Type B pancreatic cell (in vitro differentiated cells): Measurements from ENCODE around the gene S100B. TPM values are rescaled to one million over a fixed set of nuclear protein-coding genes. Genes with fewer than 3 reads are reported as not detected.
A peak's percentile ranks its signal among the peaks of the same experiment; 100 is the strongest.

Source experiments
- DNase-seq: peaks from one replicate; pipeline ENCODE4 v3.0.0; 2021; ENCODE audit warnings: mixed read lengths; ENCODE audit not compliant: unreplicated experiment; ENCODE audit errors: extremely low spot score
- H3K27ac Mint-ChIP-seq: 2 replicates; pipeline ENCODE4 v1.8.0; 2021; ENCODE audit warnings: mild to moderate bottlenecking, mixed read lengths
- H3K27me3 Mint-ChIP-seq: 2 replicates; pipeline ENCODE4 v1.8.0; 2021; ENCODE audit warnings: mixed read lengths
- H3K36me3 Mint-ChIP-seq: 2 replicates; pipeline ENCODE4 v1.8.0; 2021; ENCODE audit warnings: mixed read lengths
- H3K4me1 Mint-ChIP-seq: one replicate; pipeline ENCODE4 v1.8.0; 2021; ENCODE audit warnings: mixed read lengths; ENCODE audit not compliant: unreplicated experiment
- H3K4me3 Mint-ChIP-seq: 2 replicates; pipeline ENCODE4 v1.8.0; 2021; ENCODE audit warnings: mild to moderate bottlenecking, mixed read lengths
- H3K9me3 Mint-ChIP-seq: 2 replicates; pipeline ENCODE4 v1.8.0; 2021; ENCODE audit warnings: mixed read lengths
- total RNA-seq: library from RNA; stranded (reverse); gene quantifications from 2 replicates; pipeline ENCODE4 v1.2.1, GENCODE V29; 2021; ENCODE audit warnings: low replicate concordance
- TF ChIP-seq, protein P1 (sequence below): fragments of 200-600 bp; sonication (generic); conservative IDR thresholded peaks from 2 replicates; pipeline ENCODE4 v1.5.0; 2021; ENCODE audit warnings: antibody characterized with exemption, mild to moderate bottlenecking

The S100B gene
- total RNA-seq, 1 donor from 2014 or later = 5.5 TPM

DNA sequence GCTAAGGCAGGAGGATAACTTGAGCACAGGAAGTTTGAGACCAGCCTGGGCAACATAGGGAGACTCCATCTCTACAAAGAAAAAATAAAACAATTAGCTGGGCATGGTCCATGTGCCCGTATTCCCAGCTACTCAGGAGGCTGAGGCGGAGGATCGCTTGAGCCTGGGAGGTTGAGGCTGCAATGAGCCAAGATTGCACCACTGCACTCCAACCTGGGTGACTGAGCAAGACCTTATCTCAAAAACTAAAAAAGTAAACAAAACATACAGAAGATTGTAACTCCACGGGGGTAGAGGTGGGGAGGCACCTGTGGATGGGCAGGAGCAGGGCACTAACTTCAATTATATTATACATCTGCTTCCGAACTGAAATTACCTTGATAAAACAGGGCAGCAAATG lies 4.6 kb downstream of the S100B start:
- Mint-ChIP-seq H3K9me3 (no peaks in the 10 kb centered on the region), H3K4me3 (no peak overlapping the region), H3K36me3 (no peaks in the 10 kb centered on the region), H3K4me1 (peaks cover 35% of the 10 kb centered on the region), H3K27me3 (peaks cover 2% of the 10 kb centered on the region), H3K27ac (no peak overlapping the region)
- DNase-seq = no peak
- TF ChIP-seq, protein P1, sequence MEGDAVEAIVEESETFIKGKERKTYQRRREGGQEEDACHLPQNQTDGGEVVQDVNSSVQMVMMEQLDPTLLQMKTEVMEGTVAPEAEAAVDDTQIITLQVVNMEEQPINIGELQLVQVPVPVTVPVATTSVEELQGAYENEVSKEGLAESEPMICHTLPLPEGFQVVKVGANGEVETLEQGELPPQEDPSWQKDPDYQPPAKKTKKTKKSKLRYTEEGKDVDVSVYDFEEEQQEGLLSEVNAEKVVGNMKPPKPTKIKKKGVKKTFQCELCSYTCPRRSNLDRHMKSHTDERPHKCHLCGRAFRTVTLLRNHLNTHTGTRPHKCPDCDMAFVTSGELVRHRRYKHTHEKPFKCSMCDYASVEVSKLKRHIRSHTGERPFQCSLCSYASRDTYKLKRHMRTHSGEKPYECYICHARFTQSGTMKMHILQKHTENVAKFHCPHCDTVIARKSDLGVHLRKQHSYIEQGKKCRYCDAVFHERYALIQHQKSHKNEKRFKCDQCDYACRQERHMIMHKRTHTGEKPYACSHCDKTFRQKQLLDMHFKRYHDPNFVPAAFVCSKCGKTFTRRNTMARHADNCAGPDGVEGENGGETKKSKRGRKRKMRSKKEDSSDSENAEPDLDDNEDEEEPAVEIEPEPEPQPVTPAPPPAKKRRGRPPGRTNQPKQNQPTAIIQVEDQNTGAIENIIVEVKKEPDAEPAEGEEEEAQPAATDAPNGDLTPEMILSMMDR = no peak

DNA sequence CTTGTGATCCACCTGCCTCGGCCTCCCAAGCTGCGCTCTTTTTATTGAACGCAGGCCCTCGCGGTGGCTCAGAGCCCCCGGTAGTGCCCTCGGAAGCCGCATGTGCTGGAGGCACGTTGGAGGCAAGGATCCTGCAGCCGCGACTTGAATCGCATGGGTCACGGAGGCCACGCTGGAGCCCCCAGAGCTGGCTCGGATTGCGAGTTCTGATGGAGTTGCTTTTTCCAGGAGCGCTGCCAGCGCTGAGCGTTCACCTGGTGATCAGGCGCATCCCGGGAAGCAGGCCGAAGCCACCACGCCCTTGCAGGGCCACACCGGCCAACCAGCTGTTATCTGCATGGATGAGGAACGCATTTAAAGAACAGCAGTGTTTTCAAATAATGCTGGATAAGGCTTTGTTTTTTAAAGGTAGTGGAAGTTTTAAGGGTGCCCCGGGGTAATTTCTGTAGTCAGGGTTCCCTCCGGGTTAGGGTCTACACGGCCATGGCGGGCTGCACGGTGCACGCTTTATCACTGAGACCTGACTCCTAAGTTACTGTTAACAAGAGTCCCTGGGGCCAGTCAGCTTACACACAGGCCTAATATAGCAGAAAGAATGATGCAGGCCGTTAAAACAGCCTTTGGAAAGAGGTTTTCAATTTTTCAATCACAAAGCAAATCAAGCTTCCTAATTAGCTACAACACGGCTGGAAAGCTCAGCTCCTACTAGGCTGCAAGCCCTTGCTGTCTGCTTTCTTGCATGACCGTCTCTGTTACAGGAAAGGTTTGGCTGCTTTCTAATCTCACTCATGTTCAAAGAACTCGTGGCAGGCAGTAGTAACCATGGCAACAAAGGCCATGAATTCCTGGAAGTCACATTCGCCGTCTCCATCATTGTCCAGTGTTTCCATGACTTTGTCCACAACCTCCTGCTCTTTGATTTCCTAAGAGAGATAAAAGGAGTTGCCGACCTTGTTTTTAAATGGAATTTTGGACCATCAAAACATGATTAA lies 6.0 kb downstream of the S100B start:
- TF ChIP-seq, protein P1 = no peak
- H3K27ac Mint-ChIP-seq = peak overlapping the region; percentile 8
- H3K4me3 Mint-ChIP-seq = peak overlapping the region; percentile 44
- H3K4me1 Mint-ChIP-seq = peaks cover 23% of the 10 kb centered on the region
- DNase-seq = no peak
- H3K27me3 Mint-ChIP-seq = no peaks in the 10 kb centered on the region
- H3K36me3 Mint-ChIP-seq = no peaks in the 10 kb centered on the region
- H3K9me3 Mint-ChIP-seq = no peaks in the 10 kb centered on the region

DNA sequence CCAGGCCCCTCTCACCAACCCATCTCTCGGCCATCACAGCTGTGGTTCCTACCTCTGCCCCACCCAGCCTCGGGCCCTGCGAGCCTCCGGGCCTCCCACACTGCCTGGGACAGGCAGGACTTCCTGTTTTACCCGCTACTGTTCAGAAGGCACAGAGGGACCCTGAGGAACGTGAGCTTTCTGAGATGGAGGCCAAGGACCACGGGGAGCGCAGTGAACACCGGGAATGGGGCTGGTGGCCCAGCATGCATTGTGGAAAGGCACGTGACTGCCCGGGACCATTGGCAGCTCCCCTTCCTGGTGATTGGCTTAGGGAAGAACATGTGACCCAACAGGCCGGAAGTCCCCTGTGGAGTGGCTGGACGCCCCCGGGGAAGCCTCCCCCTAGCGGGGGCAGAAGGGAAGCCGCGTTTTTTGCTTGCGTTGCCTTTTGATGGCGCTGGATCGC lies 7.0 kb downstream of the S100B start:
- H3K9me3 Mint-ChIP-seq = peaks cover 4% of the 10 kb centered on the region
- H3K27me3 Mint-ChIP-seq = no peaks in the 10 kb centered on the region
- DNase-seq = no peak
- H3K36me3 Mint-ChIP-seq = peaks cover 2% of the 10 kb centered on the region
- TF ChIP-seq, protein P1 = no peak
- no peak overlapping the region for H3K27ac Mint-ChIP-seq
- peaks cover 23% of the 10 kb centered on the region for H3K4me1 Mint-ChIP-seq
- H3K4me3 Mint-ChIP-seq = no peak overlapping the region

DNA sequence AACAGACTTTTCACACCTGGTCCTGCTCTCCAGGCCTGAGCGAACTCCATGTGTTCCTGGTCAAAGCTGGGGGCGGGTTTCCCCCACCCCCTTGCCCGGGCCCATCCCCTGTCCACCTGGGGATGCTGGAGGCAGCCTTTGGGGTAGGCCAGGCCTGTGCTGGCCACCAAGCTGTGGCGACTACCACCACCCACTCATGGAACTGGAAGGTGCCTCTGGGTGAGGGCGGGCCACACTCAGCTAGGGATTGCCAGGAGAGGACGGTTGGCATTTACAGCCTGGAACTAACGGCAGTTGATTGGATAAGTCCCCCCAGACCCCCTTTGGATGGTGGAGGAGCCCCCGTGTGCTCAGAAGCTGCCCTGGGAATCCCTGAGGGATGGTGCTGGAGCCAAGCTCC lies 7.9 kb downstream of the S100B start:
- Mint-ChIP-seq H3K4me1 (peaks cover 19% of the 10 kb centered on the region), H3K27me3 (no peaks in the 10 kb centered on the region)
- DNase-seq = no peak

DNA sequence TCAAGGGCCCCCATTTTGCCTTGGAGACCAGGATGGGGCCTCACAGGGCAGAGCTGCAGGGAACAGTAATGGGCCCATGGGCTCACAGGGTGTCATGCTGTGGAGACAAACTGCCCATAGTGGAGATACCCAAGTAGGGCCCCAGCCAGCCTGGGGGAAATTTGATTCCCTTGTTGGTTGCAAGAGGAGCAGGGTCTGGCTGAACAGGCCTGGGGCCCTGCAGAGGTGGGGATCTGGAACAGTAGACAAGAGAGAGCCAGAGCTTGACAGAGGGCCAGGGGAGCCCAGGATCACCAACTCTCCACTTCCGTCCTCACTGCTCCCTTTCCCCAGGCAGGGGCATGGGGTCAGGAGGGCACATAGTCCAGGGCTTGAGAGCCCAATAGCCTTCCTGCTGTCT lies 8.7 kb downstream of the S100B start:
- no peak for DNase-seq
- peaks cover 13% of the 10 kb centered on the region for H3K9me3 Mint-ChIP-seq
- peaks cover 3% of the 10 kb centered on the region for H3K36me3 Mint-ChIP-seq
- H3K4me1 Mint-ChIP-seq = peaks cover 15% of the 10 kb centered on the region
- H3K4me3 Mint-ChIP-seq = no peak overlapping the region
- H3K27me3 Mint-ChIP-seq = no peaks in the 10 kb centered on the region
- TF ChIP-seq, protein P1 = no peak
- H3K27ac Mint-ChIP-seq = no peak overlapping the region

More for the DNA sequence above, 7.9 kb downstream of the S100B start:
- H3K36me3 Mint-ChIP-seq = peaks cover 3% of the 10 kb centered on the region
- H3K27ac Mint-ChIP-seq = no peak overlapping the region
- no peak overlapping the region for H3K4me3 Mint-ChIP-seq
- TF ChIP-seq, protein P1 = no peak
- peaks cover 6% of the 10 kb centered on the region for H3K9me3 Mint-ChIP-seq
